ENCODE results near the gene DCC. TPM values are rescaled to one million over a fixed set of nuclear protein-coding genes. Genes with fewer than 3 reads are reported as not detected.

Gene DCC
- total RNA-seq, 2 donors from 2014 or later, result not detected

DNA sequence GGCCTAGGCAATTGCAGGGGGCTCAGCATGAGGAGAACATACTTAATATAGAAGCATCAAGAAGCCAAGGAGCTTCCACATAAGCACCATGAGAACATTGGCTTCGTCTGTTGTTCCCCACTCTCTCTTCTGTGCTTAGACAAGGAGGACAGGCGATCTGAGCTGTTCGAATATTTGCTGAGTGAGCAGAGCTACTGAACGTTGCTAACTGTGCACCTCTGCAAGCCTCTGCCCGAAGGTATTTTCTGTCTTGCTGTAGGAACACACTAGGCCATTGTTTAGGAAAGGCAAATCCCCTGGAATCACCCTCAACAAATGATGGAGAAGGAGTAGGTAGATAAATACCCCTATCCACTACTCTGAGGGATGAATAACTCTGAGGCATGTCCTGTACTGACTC lies 813.8 kb downstream of the DCC start:
- ATAC-seq (no peak), DNase-seq (ENCODE audit: low spot score) (no peak)
- Mint-ChIP-seq H3K27ac (no peak overlapping the region), H3K4me1 (ENCODE audit: low read depth in 2 of 2) (no peaks in the 10 kb centered on the region), H3K36me3 (no peaks in the 10 kb centered on the region), H3K9me3 (peaks cover 10% of the 10 kb centered on the region), H3K27me3 (no peaks in the 10 kb centered on the region), H3K4me3 (no peak overlapping the region)

DNA sequence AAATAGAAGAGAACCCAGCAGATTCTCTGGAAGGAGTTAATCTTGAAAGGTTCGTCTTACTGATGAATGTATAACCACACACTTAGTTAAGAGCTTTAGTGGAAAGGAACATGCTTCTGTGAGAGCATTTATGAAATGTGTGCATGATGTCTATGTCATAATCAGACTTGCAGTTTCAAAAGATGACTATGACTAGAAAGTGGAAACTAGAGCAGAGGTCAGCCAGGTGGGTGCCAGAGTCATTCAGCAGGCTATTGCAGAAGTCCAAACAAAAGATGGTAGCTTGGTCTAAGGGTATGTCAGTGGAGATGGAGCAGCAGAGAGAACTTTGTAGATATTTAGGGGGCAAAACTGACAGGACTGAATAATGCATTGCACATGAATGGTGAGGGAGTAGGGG lies 825.8 kb downstream of the DCC start:
- Mint-ChIP-seq H3K4me3 (no peak overlapping the region), H3K9me3 (peaks cover 19% of the 10 kb centered on the region), H3K4me1 (ENCODE audit: low read depth in 2 of 2) (no peaks in the 10 kb centered on the region)

DNA sequence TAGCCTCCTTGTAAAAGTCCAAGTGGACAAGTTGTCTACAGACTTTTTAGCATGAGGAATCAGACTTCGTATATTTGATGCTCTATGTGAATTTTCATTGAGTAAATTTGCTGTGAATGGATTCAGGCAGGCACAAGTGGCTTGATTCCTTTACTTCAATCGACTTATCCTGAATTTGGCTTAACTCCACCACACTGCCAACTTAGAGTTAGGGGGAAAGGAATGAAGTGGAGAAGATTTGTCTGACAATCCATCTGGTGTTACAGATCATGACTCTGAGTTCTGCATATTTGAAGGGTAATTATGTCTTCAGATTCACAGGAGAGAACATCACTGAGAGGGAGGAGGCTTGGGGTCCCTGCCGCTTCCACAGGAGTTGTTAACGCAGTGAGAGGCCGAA lies 829.3 kb downstream of the DCC start:
- H3K4me1 Mint-ChIP-seq (ENCODE audit: low read depth in 2 of 2), result no peaks in the 10 kb centered on the region
- no peak for ATAC-seq
- no peaks in the 10 kb centered on the region for H3K27me3 Mint-ChIP-seq
- H3K9me3 Mint-ChIP-seq, result peaks cover 18% of the 10 kb centered on the region
- H3K27ac Mint-ChIP-seq, result no peak overlapping the region
- H3K4me3 Mint-ChIP-seq, result no peak overlapping the region
- no peak for DNase-seq (ENCODE audit: low spot score)
- no peaks in the 10 kb centered on the region for H3K36me3 Mint-ChIP-seq

More for the DNA sequence above, 825.8 kb downstream of the DCC start:
- ATAC-seq (no peak), DNase-seq (ENCODE audit: low spot score) (no peak)
- Mint-ChIP-seq H3K27ac (no peak overlapping the region), H3K27me3 (no peaks in the 10 kb centered on the region), H3K36me3 (no peaks in the 10 kb centered on the region)

DNA sequence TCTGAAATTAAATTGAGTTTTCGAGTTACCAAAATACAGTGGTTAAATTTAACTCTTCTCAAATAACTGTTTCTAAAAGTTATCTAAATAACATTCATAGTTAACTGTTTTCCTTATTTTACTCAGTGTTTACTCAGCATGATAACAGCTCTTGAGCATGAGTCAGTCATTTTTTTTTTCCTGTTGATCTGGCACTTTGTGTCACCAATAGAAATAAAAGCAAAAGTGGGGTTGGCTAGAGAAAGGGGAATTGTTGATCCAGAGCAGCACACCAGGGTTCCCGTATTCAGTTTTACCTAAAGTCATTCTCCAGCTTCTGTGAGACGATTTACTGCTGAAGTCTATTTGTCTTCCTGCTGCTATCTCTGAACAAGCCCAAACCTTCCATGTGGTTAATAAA lies 851.6 kb downstream of the DCC start:
- Mint-ChIP-seq H3K27ac (no peak overlapping the region), H3K4me1 (ENCODE audit: low read depth in 2 of 2) (no peaks in the 10 kb centered on the region), H3K4me3 (no peak overlapping the region), H3K27me3 (no peaks in the 10 kb centered on the region), H3K36me3 (no peaks in the 10 kb centered on the region), H3K9me3 (peaks cover 11% of the 10 kb centered on the region)
- DNase-seq (ENCODE audit: low spot score) (no peak), ATAC-seq (no peak)

DNA sequence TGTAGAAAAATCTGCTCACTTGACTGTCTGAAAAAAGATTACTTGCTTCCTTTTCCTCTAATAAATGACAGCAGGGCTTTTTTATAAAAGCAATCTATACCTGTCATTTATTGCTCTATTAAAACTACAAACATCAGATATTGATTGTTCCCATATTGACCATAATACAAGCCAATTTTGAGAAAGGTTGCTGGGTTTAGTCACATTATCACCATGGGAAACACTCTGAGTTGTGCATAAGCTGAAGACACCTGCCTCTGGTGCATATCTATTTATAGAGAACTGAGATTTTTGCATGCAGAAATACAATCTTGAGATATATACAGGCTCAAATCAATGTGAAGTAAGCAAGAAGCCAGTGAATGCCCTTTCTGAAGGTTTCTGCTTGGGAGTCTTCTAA lies 853.9 kb downstream of the DCC start:
- H3K9me3 Mint-ChIP-seq, result peaks cover 9% of the 10 kb centered on the region
- no peak for DNase-seq (ENCODE audit: low spot score)
- no peak for ATAC-seq
- no peaks in the 10 kb centered on the region for H3K4me1 Mint-ChIP-seq (ENCODE audit: low read depth in 2 of 2)
- no peaks in the 10 kb centered on the region for H3K27me3 Mint-ChIP-seq
- no peaks in the 10 kb centered on the region for H3K36me3 Mint-ChIP-seq
- no peak overlapping the region for H3K27ac Mint-ChIP-seq
- H3K4me3 Mint-ChIP-seq, result no peak overlapping the region

DNA sequence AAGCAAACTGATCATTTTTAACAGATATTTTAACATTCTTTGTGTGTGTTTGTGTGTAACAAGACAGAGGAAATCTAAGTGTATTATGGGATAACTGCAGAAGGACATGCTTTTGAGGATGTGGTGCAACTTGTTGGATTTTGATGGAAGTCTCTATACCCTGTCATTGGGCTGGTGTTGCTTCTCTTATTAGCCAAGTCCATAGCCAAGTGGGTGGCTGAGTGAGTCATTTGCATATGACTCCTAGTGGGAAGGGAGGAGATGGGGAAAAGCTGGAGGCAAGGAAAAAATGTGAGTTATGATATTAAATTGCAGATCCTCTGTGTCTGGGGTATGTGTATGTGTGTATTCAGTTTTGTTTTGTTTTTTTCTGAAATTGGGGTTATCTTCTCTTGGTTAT lies 879.9 kb downstream of the DCC start:
- Mint-ChIP-seq H3K4me1 (ENCODE audit: low read depth in 2 of 2) (no peaks in the 10 kb centered on the region), H3K27me3 (no peaks in the 10 kb centered on the region), H3K9me3 (peaks cover 6% of the 10 kb centered on the region), H3K36me3 (no peaks in the 10 kb centered on the region), H3K4me3 (no peak overlapping the region), H3K27ac (no peak overlapping the region)
- ATAC-seq (no peak), DNase-seq (ENCODE audit: low spot score) (no peak)

DNA sequence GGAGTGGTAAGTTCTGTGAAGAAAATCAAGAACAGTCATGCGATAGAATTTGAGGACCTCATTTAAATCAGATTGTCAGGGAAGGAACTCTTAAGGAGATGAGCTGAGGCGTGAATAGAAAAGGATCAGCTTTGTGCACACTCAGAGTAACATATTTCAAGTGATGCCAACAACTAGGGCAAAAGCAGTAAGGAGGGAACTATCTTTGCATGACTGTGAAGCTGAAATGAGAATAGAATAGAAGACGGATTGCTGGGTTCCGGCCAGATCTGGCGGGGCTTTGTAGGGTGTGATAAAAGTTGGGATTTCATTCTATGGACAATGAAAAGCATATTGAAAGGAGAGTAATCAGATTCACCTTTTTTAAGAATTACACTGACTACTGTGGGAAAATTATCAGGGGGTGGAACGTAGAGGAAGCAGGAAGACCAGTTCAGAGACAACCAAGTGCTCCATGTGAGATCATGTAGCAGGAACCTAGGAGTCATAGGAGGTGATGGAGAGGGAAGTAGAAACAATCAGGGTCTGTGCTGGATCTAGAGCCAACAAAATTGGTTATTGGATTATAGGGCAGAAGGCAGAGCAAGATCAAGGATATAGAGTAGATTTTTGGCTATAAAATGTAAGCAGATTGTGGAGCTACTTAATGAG lies 884.3 kb downstream of the DCC start:
- Mint-ChIP-seq H3K4me3 (no peak overlapping the region), H3K36me3 (no peaks in the 10 kb centered on the region), H3K27me3 (no peaks in the 10 kb centered on the region), H3K27ac (no peak overlapping the region), H3K9me3 (peaks cover 6% of the 10 kb centered on the region), H3K4me1 (ENCODE audit: low read depth in 2 of 2) (no peaks in the 10 kb centered on the region)
- ATAC-seq (no peak), DNase-seq (ENCODE audit: low spot score) (no peak)

DNA sequence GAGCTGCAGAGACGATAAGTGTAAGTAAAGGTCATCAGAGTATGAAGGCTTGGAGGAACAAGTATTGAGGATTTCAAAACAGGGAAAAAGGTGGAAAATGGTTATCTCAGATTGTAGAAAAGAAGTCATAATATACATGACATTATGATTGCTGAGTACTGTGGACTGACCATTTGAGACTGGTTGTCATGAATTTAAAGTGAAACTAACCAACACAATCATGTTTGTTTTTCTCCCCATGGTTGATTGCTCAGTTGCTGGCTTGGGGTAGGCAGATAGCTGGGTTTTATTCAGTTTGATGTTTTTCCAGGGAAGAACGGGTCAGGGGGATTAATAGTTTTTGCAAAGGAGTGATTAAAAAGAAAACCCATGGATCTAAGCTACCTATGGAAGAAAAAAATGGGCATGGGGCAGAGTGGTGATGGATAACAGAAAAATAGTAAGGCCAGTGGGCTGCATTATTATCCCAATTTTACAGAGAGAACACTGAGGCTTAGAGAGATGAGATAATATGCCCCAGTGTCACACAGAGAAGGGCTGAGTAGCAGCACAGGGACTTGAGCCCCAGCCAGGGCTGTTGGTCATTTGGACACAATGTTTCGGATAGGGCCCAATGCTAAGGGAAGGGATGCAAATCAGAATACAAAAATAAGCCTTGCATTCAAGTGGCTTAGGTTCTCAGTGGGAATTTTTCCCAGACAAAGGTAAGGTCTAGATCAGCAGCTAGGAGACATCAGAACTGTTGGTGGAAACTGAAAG lies 885.7 kb downstream of the DCC start:
- H3K4me3 Mint-ChIP-seq, result no peak overlapping the region
- no peaks in the 10 kb centered on the region for H3K4me1 Mint-ChIP-seq (ENCODE audit: low read depth in 2 of 2)
- no peak for ATAC-seq
- H3K9me3 Mint-ChIP-seq, result peaks cover 3% of the 10 kb centered on the region
- H3K27me3 Mint-ChIP-seq, result no peaks in the 10 kb centered on the region
- no peaks in the 10 kb centered on the region for H3K36me3 Mint-ChIP-seq
- H3K27ac Mint-ChIP-seq, result no peak overlapping the region
- no peak for DNase-seq (ENCODE audit: low spot score)

DNA sequence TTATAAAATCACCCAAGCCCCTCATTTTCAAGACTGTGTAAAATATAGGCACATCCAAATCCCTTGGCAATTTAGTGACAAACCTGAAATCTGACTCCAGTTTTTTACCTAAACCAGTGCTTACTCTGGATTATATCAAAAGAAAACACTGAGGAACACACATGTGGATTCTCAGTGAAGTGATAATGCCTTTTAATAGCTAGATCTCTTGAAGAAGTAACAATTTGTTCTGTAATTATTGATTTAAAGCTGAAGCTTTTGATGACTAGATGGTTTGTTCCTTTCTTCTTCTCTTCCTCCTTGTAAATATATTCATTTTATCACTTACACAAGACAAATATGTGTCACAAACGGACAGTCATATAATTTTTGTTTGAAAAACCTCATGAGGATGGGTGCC lies 894.6 kb downstream of the DCC start:
- no peaks in the 10 kb centered on the region for H3K4me1 Mint-ChIP-seq (ENCODE audit: low read depth in 2 of 2)
- H3K9me3 Mint-ChIP-seq, result peaks cover 12% of the 10 kb centered on the region
- H3K27ac Mint-ChIP-seq, result no peak overlapping the region
- ATAC-seq (no peak), DNase-seq (ENCODE audit: low spot score) (no peak)
- H3K27me3 Mint-ChIP-seq, result no peaks in the 10 kb centered on the region
- H3K36me3 Mint-ChIP-seq, result no peaks in the 10 kb centered on the region
- no peak overlapping the region for H3K4me3 Mint-ChIP-seq

DNA sequence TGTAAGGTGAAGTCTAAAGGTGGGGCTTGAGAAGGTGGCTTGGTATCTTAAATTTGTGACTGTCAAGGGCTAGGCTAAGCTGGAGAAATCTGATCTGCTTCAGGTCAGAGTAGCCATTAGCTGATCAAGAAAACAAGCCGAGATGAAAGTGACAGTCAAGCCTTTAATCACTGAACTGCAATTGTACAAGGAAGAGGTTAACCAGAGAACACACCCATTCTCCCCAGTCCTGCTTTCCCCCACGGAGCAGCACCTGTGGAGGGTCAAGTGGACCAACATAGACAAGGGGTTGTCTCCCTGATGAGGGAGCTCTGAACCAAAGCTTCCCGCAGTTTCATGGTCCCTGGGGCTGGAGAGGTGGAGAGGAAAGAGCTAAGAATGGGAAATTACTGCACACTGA lies 901.2 kb downstream of the DCC start:
- Mint-ChIP-seq H3K9me3 (peaks cover 13% of the 10 kb centered on the region), H3K27me3 (no peaks in the 10 kb centered on the region), H3K4me3 (no peak overlapping the region), H3K4me1 (ENCODE audit: low read depth in 2 of 2) (no peaks in the 10 kb centered on the region), H3K27ac (no peak overlapping the region), H3K36me3 (no peaks in the 10 kb centered on the region)
- DNase-seq (ENCODE audit: low spot score) (no peak), ATAC-seq (no peak)

DNA sequence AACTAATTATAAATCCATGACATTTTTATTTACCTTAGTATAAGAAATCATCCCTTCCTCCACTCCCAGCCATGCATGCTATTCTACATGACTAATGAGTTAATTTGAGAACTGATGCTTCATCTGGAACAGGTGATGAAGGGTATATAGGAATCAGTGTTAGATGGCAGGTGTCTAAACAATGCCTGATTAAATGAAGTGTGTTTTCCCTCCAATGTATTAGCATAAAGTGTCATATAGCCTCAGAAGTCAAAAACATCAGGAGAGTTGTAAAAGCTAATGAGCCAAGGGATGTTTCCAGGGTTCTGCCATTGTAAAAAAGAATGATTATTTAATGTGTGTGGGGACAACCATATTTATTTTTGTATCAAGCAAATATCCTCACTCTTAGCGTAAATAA lies 913.8 kb downstream of the DCC start:
- ATAC-seq, result no peak
- Mint-ChIP-seq H3K36me3 (peaks cover 4% of the 10 kb centered on the region), H3K4me3 (no peak overlapping the region), H3K4me1 (ENCODE audit: low read depth in 2 of 2) (no peaks in the 10 kb centered on the region), H3K27me3 (no peaks in the 10 kb centered on the region), H3K9me3 (peaks cover 16% of the 10 kb centered on the region), H3K27ac (no peak overlapping the region)
- no peak for DNase-seq (ENCODE audit: low spot score)

DNA sequence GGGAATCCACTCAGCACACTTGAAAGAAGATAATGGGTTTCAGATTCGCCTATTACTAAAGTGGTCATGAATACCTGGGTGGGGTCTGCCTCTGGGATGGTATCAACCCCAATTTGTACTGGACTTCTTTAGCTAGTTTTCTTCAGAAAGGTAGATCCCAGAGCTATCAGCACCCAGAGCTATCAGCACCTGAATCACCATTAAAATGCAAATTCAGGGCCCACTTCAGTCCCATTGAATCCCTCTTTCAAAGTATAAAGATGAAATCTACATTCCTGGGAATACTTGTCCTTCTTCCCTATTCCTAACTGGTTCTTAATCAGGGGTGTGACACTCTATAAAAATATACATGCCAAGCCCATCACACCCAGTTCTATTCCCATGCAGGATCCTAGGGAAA lies 914.3 kb downstream of the DCC start:
- no peaks in the 10 kb centered on the region for H3K4me1 Mint-ChIP-seq (ENCODE audit: low read depth in 2 of 2)
- peaks cover 16% of the 10 kb centered on the region for H3K9me3 Mint-ChIP-seq
- DNase-seq (ENCODE audit: low spot score), result no peak
- no peak overlapping the region for H3K27ac Mint-ChIP-seq
- no peaks in the 10 kb centered on the region for H3K27me3 Mint-ChIP-seq
- no peak overlapping the region for H3K4me3 Mint-ChIP-seq
- ATAC-seq, result no peak
- peaks cover 4% of the 10 kb centered on the region for H3K36me3 Mint-ChIP-seq

DNA sequence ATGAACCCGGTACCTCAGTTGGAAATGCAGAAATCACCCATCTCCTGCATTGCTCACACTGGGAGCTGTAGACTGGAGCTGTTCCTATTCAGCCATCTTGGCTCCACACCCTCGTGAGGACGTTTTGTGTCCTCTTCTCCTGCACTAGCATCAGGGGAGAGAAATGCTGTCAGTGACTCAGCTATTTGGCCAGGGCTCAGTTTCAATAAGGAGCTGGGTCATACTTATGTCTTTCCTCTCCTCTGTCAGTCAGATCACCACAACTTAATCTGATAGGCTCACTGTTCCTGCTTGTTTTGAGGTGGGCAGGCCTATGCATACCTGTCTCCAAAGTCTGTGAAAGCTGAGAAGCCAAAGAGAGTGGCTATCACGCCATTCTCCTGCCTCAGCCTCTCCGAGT lies 921.2 kb downstream of the DCC start:
- no peak for DNase-seq (ENCODE audit: low spot score)
- Mint-ChIP-seq H3K27ac (no peak overlapping the region), H3K36me3 (peaks cover 4% of the 10 kb centered on the region), H3K4me1 (ENCODE audit: low read depth in 2 of 2) (no peaks in the 10 kb centered on the region), H3K4me3 (no peak overlapping the region), H3K27me3 (no peaks in the 10 kb centered on the region), H3K9me3 (peaks cover 22% of the 10 kb centered on the region)
- no peak for ATAC-seq

DNA sequence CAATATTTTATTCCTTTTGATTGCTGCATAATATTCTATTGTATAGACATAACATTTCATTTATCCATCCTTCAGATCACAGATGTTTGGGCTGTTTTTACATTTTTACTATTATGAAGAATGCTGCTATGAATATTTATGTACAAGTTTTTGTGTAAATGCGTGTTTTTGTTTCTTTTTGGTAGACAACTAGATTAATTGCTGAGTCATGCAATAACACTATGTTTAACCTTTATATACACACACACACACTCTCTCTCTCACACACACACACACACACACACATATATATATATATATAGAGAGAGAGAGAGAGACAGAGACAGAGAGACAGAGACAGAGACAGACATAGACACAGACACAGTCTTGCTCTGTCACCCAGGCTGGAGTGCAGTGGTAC lies 926.9 kb downstream of the DCC start:
- Mint-ChIP-seq H3K4me3 (no peak overlapping the region), H3K27me3 (no peaks in the 10 kb centered on the region), H3K9me3 (peaks cover 23% of the 10 kb centered on the region), H3K36me3 (no peaks in the 10 kb centered on the region), H3K27ac (no peak overlapping the region), H3K4me1 (ENCODE audit: low read depth in 2 of 2) (no peaks in the 10 kb centered on the region)
- ATAC-seq, result no peak
- DNase-seq (ENCODE audit: low spot score), result no peak

DNA sequence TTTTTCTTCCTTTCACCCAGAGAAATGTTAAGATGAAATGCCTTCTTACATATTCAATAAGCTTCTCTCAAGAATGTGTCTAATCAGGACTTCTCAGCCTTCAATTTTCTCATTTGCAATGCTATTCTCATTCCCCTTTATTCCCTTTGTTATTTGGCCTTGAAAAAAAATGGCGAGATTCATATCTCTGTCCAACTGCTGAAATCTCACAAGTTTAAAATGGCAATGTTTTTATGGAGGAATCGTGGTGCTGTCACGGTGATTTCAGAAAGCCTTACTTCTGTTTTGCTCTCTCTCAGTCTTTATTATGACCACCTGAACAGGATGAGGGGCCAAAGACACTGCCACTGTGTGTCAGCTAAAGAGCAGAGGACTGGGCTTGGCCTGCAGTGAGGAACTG lies 928.5 kb downstream of the DCC start:
- Mint-ChIP-seq H3K4me3 (no peak overlapping the region), H3K36me3 (no peaks in the 10 kb centered on the region), H3K9me3 (peaks cover 23% of the 10 kb centered on the region), H3K27me3 (no peaks in the 10 kb centered on the region), H3K4me1 (ENCODE audit: low read depth in 2 of 2) (no peaks in the 10 kb centered on the region), H3K27ac (no peak overlapping the region)
- ATAC-seq, result no peak
- DNase-seq (ENCODE audit: low spot score), result no peak

All from natural killer cell treated with Interleukin-12 subunit alpha and Interleukin-12 subunit beta and Interleukin-15 and Interleukin-18, amount 100 ng/mL, for 72 hours (primary cell).